Keratinocyte (primary cell): ENCODE results near the gene LRRC27. TPM values are rescaled to one million over a fixed set of nuclear protein-coding genes. Genes with fewer than 3 reads are reported as not detected.

ENCODE experiments used
- DNase-seq: peaks from one replicate; pipeline ENCODE4 v3.0.0-alpha.2; 2011; ENCODE audit warnings: low read depth, missing footprints, low spot score
- FAIRE-seq: peaks from 2 replicates; lab custom pipeline; 2011; peaks lifted over from hg19 to GRCh38; lab: Jason Lieb, UNC
- H2AFZ ChIP-seq: 2 replicates; pipeline ENCODE4 v1.6.0; 2012; ENCODE audit warnings: low read length, control low read depth, inconsistent platforms; ENCODE audit not compliant: control insufficient read depth
- H3K27ac ChIP-seq: 2 replicates; pipeline ENCODE4 v1.5.1; 2011; ENCODE audit warnings: low read length; ENCODE audit not compliant: control insufficient read depth, insufficient read depth
- H3K27me3 ChIP-seq: 3 replicates; pipeline ENCODE4 v1.6.0; 2011; ENCODE audit warnings: low read length; ENCODE audit not compliant: control insufficient read depth, insufficient read depth; ENCODE audit errors: extremely low read depth
- H3K36me3 ChIP-seq, 2 experiments: 2 replicates in 1 of 2; 3 replicates in 1 of 2; pipeline ENCODE4 v1.5.1; 2011; ENCODE audit warnings: low read length in 2 of 2, mild to moderate bottlenecking in 1 of 2; ENCODE audit not compliant: control insufficient read depth in 2 of 2, insufficient read depth in 2 of 2; ENCODE audit errors: extremely low read depth in 1 of 2
- H3K4me1 ChIP-seq: 3 replicates; pipeline ENCODE4 v1.5.1; 2011; ENCODE audit warnings: low read length; ENCODE audit not compliant: control insufficient read depth, insufficient read depth; ENCODE audit errors: extremely low read depth
- H3K4me2 ChIP-seq: 3 replicates; pipeline ENCODE4 v1.6.0; 2011; ENCODE audit warnings: low read depth, low read length; ENCODE audit not compliant: control insufficient read depth, insufficient read depth; ENCODE audit errors: extremely low read depth
- H3K4me3 ChIP-seq, 3 experiments: fragments of 200-600 bp in 1 of 3; sonication (generic) in 1 of 3; 2 replicates in 2 of 3; 3 replicates in 1 of 3; pipeline ENCODE4 v1.5.1; 2011 to 2016; ENCODE audit warnings: low read length in 3 of 3, mild to moderate bottlenecking in 3 of 3, control low read depth in 2 of 3, inconsistent platforms in 1 of 3, low read depth in 1 of 3, mixed read lengths in 1 of 3, mixed run types in 1 of 3, moderate library complexity in 1 of 3; ENCODE audit not compliant: control insufficient read depth in 2 of 3, insufficient read depth in 2 of 3; ENCODE audit errors: extremely low read depth in 1 of 3
- H3K79me2 ChIP-seq: 2 replicates; pipeline ENCODE4 v1.6.0; 2012; ENCODE audit warnings: low read length; ENCODE audit not compliant: control insufficient read depth, insufficient read depth
- H3K9ac ChIP-seq: 3 replicates; pipeline ENCODE4 v1.6.0; 2011; ENCODE audit warnings: low read length; ENCODE audit not compliant: control insufficient read depth, insufficient read depth; ENCODE audit errors: extremely low read depth
- H3K9me1 ChIP-seq: 3 replicates; pipeline ENCODE4 v1.6.0; 2011; ENCODE audit warnings: low read length; ENCODE audit not compliant: control insufficient read depth, insufficient read depth; ENCODE audit errors: extremely low read depth
- H3K9me3 ChIP-seq: 2 replicates; pipeline ENCODE4 v1.5.1; 2012; ENCODE audit warnings: low read depth, low read length; ENCODE audit not compliant: control insufficient read depth
- H4K20me1 ChIP-seq: 3 replicates; pipeline ENCODE4 v1.6.0; 2011; ENCODE audit warnings: low read length; ENCODE audit not compliant: control insufficient read depth, insufficient read depth; ENCODE audit errors: extremely low read depth
- EZH2 ChIP-seq: IDR thresholded peaks from one replicate; pipeline ENCODE4 v1.6.1; 2012; ENCODE audit warnings: inconsistent platforms, mild to moderate bottlenecking, low read length, moderate library complexity
- dilution Hi-C: fragments of 300-500 bp; cut with MboI; formaldehyde crosslinking; loops from one replicate; pipeline ENCODE4 v1.7.0; 2020; ENCODE audit warnings: low sequenced_read_pairs; ENCODE audit not compliant: extremely low pct_ligation_motif_present
- polyA plus RNA-seq, 5 experiments: library from polyadenylated mRNA; depleted of rRNA in 3 of 5; stranded (reverse) in 3 of 5; stranded (forward) in 1 of 5; unstranded in 1 of 5; fragments of >200 nt; gene quantifications; 1 replicate in 1 of 5; 2 replicates in 3 of 5; 3 replicates in 1 of 5; pipeline versions ENCODE4 v1.2.1 to v1.2.3, GENCODE V29; 2011 to 2012; ENCODE audit warnings: missing spikeins in 2 of 5, low read depth in 1 of 5, low replicate concordance in 1 of 5
- TF ChIP-seq, protein P1 (sequence below), 3 experiments: IDR thresholded peaks in 1 of 3; conservative IDR thresholded peaks in 1 of 3; optimal IDR thresholded peaks in 1 of 3; 2 replicates in 2 of 3; 3 replicates in 1 of 3; pipeline versions ENCODE3 to v1.5.1; 2011; ENCODE audit warnings: low read length in 3 of 3, mild to moderate bottlenecking in 3 of 3, moderate library complexity in 2 of 3, control low read depth in 1 of 3, inconsistent platforms in 1 of 3; ENCODE audit not compliant: insufficient read depth in 2 of 3; ENCODE audit errors: extremely low read depth in 1 of 3

The LRRC27 gene
- polyA plus RNA-seq, 1 donor (not counting 4 experiments of a cell fraction or from before 2014, with no cell fraction given), result 3.0 TPM

- Histone ChIP-seq H3K4me2 (no peak overlapping the region), H3K27me3 (no peaks in the 10 kb centered on the region), H3K9me1 (no peaks in the 10 kb centered on the region), H3K36me3 (peaks cover 0 to 3% of the 10 kb centered on the region in 2 experiments), H3K79me2 (peaks cover 16% of the 10 kb centered on the region), H4K20me1 (no peaks in the 10 kb centered on the region), H3K4me3 (no peak overlapping the region), H3K9ac (no peak overlapping the region), H3K27ac (no peak overlapping the region), H3K4me1 (peaks cover 9% of the 10 kb centered on the region), H3K9me3 (no peaks in the 10 kb centered on the region), H2AFZ (no peak overlapping the region)
- DNase-seq (no peak), FAIRE-seq (no peak)
- dilution Hi-C loops, result no loop called here
- TF ChIP-seq EZH2, result no peak
- TF ChIP-seq, protein P1, sequence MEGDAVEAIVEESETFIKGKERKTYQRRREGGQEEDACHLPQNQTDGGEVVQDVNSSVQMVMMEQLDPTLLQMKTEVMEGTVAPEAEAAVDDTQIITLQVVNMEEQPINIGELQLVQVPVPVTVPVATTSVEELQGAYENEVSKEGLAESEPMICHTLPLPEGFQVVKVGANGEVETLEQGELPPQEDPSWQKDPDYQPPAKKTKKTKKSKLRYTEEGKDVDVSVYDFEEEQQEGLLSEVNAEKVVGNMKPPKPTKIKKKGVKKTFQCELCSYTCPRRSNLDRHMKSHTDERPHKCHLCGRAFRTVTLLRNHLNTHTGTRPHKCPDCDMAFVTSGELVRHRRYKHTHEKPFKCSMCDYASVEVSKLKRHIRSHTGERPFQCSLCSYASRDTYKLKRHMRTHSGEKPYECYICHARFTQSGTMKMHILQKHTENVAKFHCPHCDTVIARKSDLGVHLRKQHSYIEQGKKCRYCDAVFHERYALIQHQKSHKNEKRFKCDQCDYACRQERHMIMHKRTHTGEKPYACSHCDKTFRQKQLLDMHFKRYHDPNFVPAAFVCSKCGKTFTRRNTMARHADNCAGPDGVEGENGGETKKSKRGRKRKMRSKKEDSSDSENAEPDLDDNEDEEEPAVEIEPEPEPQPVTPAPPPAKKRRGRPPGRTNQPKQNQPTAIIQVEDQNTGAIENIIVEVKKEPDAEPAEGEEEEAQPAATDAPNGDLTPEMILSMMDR (optimal IDR thresholded peaks at IDR 0.05 in 1 of 3, IDR thresholded peaks at IDR 0.05 in 1 of 3, conservative IDR thresholded peaks at IDR 0.05 in 1 of 3; ENCODE audit: extremely low read depth in 1 of 3, insufficient read depth in 2 of 3, low read length in 3 of 3), result no peak
Measured at GRCh38 chr10:132394936-132395703, 63.1 kb downstream of the LRRC27 start.

- peak overlapping the region; percentile 41 for H3K9ac ChIP-seq
- TF ChIP-seq, protein P1 (optimal IDR thresholded peaks at IDR 0.05 in 1 of 3, IDR thresholded peaks at IDR 0.05 in 1 of 3, conservative IDR thresholded peaks at IDR 0.05 in 1 of 3; ENCODE audit: extremely low read depth in 1 of 3, insufficient read depth in 2 of 3, low read length in 3 of 3), result no peak
- TF ChIP-seq EZH2, result no peak
- peaks cover 21% of the 10 kb centered on the region for H3K79me2 ChIP-seq
- no peaks in the 10 kb centered on the region for H3K9me1 ChIP-seq
- dilution Hi-C loops, result no loop called here
- H3K4me1 ChIP-seq, result peaks cover 9% of the 10 kb centered on the region
- DNase-seq (no peak), FAIRE-seq (no peak)
- peak overlapping the region in 2 of 3 experiments; percentile 29 to 32 for H3K4me3 ChIP-seq
- H3K4me2 ChIP-seq, result peak overlapping the region; percentile 54
- no peaks in the 10 kb centered on the region for H3K9me3 ChIP-seq
- H3K27me3 ChIP-seq, result no peaks in the 10 kb centered on the region
- peaks cover 3% of the 10 kb centered on the region for H4K20me1 ChIP-seq
- H3K27ac ChIP-seq, result no peak overlapping the region
- no peak overlapping the region for H2AFZ ChIP-seq
- H3K36me3 ChIP-seq, result peaks cover 0 to 3% of the 10 kb centered on the region in 2 experiments
Measured at GRCh38 chr10:132395704-132396493, 63.9 kb downstream of the LRRC27 start.
